ENCODE measurements around the gene TSC22D4.

DNA sequence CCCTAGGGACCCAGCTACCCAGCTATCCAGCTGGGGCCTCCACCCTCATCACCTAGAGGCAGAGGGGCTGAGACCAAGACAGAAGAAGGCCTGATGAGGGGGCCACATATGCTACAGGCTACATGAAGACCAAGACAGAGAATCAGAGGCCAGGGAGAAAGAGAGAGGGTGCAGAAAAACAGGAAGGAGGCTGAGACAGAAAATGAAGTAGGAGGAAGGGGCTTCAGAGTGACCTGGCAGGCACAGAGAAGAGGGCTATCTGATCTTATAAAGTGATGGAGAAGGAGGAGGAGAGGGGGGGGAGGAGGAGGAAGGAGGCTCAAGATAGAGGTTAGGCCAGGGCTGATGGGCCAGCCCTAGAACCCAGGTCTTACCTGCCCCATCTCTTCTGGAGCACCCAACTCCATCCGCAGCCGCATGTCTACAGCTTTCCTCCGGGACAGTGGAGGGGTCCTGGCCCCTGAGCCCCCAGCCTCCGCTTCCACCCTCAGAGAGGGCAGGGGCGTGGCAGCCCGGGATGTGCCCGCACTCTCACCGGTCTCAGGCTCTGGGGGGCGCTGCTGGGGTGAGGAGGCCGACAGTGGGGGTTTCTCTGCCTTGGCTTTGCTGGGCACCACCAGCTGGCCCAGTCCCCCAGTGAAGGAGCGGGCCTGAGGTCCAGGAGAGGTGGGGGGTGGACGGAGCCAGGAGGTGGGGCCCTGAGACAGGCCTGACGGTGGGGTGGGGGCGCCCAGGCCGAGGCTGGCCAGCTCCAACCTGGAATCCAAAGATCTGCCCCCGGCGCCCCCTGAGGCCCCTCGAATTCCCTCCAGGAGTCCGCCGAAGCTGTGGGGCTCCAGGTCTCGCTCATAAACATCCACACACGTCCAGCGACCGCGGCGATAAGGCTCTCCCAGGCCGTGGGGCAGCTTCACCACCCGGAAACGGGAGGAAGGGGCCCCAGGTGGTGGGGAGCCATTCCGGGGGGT, 1.8 kb downstream of the TSC22D4 start:
- peak in 2 of 4 experiments; percentile 8 to 24 for TF ChIP-seq CTCF (IDR thresholded peaks at IDR 0.05)
- no peak for TF ChIP-seq POLR2A (IDR thresholded peaks at IDR 0.05)

Data from uterus (tissue), 2 donors.